NOMO-1 (cell line): ENCODE data around the gene FPGT.
"Not testable (repeated sequence)": the region's sequence is repeated elsewhere in the genome, so short reads cannot be mapped to it uniquely, and the experiment has no call there.

ENCODE experiments used
- DNase-seq, 2 experiments: peaks; one replicate each; lab custom pipeline; 2025; ENCODE audit not compliant: unreplicated experiment in 2 of 2; lab: John Stamatoyannopoulos, UW

Gene FPGT

GRCh38 chr1:74253243-74253824 lies 55.3 kb downstream of the FPGT start:
- DNase-seq, result not testable (repeated sequence)
